ENCODE results near the gene CD58.

- TF ChIP-seq POLR2A (IDR thresholded peaks at IDR 0.05; ENCODE audit: extremely low read depth, insufficient read length) = no peak
- no peak for TF ChIP-seq CTCF (IDR thresholded peaks at IDR 0.05; ENCODE audit: low read depth, low read length)
- no peak for TF ChIP-seq MAX (IDR thresholded peaks at IDR 0.05; ENCODE audit: low read depth, low read length)
- TF ChIP-seq MYC (IDR thresholded peaks at IDR 0.05; ENCODE audit: low read depth, low read length) = no peak
Measured at GRCh38 chr1:116529681-116530080, 41.1 kb downstream of the CD58 start.
